Iris pigment epithelial cell (primary cell): ENCODE data around the gene ROPN1L.
A peak's percentile ranks its signal among the peaks of the same experiment; 100 is the strongest.

ENCODE experiments used
- DNase-seq: peaks from one replicate; pipeline ENCODE4 v3.0.0-alpha.2; 2011; ENCODE audit warnings: low read depth

Gene ROPN1L

DNA sequence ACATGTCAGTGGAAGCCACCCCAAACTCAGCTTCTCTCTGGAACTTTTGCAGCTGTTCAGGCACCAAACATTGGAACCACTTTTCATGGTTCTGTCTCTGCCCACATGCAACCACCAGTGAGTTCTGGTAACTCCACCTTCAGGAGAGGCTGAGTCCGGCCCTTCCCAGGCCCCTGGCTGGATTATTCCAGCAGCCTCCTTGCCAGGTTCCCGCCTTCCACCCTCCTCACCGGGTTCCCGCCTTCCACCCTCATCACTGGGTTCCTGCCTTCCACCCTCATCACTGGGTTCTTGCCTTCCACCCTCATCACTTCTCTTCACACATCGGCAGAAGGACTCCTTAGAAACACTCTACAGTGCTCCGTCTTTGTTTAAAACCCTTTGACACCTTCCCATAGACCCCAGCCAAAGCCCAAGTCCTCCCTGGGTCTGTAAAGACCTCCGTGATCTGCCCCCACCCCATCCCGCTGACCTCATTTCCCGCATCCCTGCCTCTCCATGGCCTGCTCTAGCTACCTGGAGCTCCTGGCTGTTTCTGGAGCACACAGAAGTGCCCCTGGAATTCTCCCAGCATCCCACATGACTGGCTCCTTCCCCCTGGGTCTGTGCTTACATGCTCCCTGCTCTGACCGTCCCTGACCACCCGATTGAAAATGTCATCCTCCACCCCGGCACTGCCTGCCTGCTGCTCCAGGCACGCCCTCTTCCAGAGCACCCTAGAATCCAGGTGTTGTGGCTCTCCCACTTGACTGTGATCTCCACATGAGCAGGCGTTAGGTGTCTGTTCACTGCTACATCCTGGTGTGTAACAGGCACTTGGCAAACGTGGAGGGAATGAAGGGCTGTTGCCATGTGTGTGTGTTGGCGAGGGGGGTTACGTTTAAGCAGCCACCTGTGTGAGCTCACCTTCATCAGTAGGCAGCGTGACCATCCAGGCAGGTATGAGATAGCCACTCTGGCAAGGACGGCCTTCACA lies 17.7 kb downstream of the ROPN1L start:
- DNase-seq, result no peak

DNA sequence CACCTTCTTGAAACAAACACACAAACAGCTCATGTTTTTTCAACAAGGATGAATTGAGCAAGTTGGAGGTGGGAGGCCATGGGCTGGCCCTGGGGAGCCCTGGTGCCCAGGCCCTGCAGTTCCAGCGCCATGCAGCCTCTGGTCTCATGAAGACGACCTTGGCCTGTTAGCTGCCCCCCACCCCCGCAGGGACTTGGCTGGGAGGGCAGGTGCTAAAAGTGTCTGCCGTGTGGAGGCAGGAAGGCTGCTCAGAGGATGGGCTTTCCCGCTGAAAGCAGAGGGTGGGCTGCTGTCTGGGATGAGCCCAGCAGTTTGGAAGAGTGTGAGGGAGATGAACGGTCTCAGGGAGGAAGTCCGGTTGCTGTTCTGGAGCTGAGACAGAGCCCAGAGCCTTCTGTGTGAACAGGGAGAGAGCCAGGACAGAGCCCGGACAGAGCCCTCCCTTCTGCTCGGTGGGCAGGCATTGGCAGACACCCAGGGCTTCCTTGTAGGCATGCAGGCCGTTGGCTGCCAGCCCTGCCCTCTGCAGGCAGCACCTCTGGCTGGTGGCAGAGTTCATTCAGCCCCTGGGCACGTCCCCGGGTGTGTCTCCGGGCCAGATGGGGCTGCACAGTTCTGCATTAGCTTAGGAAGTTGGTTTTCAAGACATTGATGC lies 18.7 kb downstream of the ROPN1L start:
- no peak for DNase-seq

DNA sequence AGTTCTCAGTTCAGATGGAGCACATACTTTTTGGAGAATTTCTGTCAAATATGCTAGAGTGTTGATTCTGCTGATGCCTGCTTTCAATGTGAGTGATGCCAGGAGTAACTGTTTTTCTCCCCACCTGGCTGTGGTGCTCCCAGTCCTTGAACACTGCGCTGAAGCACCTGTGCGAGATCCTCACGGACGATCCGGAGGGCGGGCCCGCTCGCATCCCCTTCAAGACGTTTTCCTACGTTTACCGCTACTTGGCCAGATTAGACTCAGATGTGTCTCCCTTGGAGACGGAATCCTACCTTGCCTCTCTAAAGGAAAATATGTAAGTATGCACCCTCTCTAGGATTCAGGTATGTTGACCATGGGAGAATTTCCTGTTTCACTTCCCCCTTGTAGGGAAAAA lies 19.4 kb downstream of the ROPN1L start:
- no peak for DNase-seq

DNA sequence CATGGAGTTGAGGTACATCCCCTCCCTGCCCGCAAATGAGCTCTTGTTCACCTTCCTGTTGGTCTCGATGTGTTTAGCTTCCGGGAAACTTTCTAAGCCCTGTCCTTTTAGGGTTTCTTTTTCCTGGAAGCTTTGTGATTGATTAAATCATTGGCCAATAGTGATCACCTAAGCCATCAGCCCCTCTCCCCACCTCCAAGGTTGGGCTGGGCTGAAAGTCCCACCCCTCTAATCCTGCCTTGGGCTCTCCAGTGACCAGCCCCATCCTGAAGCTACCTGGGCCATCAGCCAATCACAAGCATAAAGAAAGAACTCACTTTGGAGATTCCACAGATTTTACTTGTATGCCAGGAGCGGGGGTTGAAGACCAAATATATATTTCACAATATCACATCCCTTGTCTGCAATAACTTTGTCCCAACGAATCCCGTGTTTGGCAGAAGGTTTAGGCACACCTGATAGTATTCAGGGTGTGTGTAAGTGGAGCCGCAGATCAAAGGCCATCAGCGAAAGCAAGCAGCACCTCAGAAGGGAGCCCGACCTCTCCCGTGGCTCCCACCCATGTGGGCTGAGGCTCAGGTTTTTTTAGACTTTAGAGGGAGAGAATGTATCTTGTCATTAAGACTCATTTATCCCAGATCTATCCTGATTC lies 20.4 kb downstream of the ROPN1L start:
- DNase-seq, result no peak

DNA sequence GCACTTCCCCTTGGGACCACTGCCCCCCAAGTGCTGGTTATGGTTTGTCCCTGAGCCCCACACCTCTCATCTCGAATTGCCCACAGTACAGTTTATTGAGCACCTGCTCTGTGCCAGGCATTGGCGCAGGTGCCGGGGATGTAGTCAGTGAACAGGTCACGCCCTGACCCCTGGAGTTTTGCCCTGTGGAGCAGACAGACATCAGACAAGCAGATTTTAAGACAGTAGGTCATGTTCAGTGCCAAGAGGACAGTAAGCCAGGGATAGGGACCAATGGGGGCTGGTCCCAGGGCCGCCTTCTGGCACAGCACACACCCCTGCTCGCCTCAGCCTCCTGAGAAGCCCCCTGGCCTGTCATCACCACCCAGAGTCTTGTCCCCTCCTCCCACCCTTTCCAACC lies 21.9 kb downstream of the ROPN1L start:
- DNase-seq, result no peak

DNA sequence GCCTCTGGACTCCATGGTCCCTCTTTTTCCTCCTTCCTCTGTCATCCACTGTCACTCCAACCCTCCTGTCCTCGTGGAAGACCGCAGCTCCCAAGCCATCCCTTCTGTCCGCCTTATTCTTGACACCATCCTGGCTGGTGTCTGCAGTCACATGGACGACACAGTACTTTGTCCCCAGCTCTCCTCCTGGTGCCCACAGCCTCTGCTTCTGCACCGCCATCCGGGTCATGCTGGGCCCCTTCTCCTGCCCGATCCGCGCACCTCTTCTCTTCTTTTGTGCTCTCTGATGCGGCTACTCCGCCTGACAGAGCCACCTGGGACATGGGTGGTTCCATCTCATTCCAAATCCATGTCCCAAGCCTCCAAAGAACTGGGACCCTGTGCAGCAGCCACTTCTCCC lies 22.5 kb downstream of the ROPN1L start:
- DNase-seq, result no peak

DNA sequence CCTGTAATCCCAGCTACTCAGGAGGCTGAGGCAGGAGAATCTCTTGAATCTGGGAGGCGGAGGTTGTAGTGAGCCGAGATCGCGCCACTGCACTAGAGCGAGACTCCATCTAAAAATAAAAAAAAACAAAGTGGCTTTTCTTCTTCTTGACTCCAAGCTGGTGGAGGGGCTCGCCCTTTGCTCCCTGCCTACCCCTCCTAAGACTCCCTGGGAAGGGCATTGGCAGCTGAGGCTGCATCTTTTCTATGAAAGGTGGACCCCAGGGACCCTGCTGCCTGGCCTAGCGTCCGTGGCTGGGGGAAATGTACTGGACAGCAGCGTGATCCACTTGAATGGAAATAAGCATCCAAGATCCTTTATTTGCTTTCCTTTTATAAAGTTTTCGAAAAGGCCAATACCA lies 24.0 kb downstream of the ROPN1L start:
- no peak for DNase-seq

DNA sequence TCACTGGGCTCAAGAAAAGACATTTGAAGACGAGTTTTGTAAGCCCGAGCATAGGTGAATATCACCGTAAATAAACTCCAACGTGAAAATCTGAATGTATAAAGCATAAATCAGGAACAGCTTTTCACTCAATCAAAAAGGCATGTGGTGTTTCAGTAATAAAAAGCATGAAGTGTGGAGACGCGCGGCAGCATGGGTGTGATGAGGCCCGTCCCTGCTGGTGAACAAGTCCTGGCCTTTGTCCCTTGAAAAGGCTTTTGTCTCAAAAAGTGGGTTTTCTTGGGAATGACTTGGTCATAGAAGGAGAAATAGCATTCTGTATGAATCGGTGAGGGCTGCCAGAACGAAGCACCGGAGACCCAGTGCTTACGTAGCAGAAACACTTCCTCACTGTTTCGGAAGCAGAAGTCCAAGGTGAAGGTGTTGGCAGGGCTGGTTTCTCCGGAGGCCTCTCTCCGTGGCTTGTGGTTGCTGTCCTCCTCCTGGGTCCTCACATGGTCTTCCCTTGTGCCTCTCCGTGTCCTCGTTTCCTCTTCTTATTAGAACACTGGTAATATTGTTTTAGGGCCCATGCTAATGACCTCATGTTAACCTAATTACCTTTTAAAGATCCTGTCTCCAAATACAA lies 24.9 kb downstream of the ROPN1L start:
- DNase-seq, result no peak

DNA sequence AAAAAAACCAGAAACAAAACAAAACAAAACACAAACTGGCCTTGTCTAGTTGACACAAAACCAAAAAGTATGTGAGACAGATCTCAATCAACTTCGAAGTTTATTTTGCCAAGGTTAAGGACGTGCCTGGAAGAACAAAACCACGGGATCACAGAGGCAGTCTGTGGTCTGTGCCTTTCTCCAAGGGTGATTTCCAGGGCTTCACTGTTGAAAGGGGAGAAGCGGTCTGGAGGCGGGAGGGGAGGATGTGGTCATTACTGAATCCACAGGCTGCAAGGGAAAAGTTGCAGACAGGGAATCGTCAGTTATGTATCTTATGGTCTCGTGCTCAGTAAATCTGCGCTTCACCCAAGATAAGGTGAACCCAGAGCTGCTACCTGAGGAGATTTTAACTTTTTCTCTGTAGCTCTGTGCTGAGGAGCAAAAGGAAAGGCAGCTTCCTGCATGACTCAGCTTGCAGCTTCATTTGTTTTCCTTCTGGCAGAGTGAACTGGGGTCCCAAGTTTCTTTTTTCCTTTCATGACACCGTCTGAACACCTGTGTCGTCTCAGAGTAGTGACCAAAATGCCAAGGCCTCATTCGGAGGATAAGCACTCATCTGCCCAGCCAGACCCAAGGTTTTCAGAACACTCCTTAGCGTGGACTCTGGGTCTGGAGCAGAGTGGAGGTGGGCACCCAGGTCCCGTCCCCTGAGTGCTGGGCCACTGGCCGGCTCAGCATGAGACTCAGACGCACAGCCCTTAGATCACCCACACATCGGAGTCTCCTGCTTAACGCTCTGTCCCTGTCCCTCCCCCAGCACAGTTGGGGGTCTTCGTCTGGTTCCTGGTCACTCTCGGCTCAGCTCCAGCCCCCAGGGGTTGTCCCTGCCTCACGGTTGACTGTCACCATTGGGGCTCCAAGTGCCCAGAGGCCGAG lies 25.9 kb downstream of the ROPN1L start:
- DNase-seq, result peak; percentile 86

DNA sequence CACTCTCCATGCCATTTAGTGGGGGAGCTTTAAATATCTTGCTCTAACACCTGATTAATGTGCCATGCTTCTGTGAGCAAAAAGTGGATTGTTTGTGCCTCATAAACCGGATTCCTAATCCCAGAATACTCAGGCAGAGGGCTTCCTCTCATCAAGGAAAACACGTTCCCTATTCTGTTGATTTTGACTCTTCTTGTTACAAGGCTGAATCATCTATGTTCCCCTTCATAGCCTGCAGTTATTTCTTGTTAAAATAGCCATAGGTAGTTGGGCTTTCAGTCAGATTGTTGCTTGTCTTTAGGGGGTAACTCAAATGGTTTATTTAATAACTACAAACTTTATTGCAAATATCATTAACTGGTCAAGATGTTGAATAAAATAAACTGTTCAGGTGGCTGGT lies 26.6 kb downstream of the ROPN1L start:
- DNase-seq, result no peak

DNA sequence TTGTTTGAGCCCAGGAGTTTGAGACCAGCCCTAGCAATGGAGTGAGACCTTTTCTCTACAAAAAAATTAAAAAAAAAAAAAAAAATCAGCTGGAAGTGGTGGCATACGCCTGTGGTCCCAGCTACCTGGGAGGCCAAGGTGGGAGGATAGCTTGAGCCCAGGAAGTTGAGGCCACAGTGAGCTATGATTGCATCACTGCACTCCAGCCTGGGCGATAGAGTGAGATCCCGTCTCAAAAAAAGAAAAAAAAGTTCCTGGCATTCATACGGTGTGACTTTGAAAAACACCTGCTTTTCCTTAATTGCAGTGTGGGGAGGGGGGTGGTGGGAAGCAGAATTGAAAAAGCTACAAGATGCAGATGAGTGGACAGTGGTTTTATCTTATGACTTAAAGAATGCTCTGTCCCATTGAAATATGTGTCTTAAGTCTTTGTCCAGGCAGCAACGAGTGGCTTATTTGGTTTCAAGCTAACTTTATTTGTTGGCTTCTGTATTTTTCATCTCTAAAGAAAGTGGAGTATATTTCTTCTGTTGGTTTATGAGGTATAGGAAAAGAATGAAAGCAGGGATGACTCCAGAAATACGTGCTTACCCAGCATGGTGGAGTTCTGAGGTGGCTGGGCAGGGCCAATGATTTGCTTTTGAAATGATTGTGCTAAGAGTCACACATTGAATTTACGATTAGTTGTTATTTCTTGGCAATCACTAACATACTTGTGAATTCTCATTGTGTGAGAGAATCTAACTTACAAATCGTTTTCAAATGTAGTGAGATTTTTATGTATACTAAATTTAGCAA lies 27.8 kb downstream of the ROPN1L start:
- peak; percentile 42 for DNase-seq

DNA sequence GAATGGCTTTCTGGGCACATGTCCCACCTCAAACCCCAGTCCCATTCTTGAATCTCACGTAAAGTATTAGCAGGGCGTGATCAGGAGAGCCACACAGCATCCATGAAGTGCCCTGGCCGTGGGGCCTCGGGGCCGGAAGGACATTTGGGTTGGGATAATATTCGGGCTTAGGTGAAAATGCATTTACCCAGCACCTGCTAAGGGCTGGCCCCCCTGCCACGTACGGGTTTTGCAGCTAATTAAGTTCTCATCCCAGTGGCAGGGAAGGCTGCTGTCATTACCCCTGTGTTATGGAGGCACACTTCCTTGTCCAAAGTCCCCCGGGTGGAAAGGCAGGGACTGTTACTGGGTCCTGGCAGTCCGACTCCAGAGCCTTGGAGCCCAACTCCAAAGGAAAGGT lies 29.0 kb downstream of the ROPN1L start:
- no peak for DNase-seq

DNA sequence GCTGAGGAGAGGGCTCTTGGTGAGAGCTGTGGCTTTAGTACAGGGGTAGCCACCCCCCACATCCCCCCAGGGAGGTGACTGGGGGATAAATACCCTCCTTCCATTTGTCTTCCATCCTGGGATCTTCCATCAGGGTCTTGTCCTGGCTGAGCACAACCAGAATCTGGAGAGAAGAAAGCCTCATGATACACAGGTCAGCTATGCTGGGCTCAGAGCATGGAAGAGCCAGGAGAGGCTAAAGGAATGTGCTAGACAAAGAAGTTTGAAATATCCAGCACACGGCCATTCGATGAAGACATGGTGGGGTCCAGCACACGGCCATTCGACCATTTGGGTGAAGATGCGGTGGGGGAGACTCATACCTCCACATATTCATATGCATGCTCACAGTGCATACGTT lies 30.0 kb downstream of the ROPN1L start:
- DNase-seq, result no peak

DNA sequence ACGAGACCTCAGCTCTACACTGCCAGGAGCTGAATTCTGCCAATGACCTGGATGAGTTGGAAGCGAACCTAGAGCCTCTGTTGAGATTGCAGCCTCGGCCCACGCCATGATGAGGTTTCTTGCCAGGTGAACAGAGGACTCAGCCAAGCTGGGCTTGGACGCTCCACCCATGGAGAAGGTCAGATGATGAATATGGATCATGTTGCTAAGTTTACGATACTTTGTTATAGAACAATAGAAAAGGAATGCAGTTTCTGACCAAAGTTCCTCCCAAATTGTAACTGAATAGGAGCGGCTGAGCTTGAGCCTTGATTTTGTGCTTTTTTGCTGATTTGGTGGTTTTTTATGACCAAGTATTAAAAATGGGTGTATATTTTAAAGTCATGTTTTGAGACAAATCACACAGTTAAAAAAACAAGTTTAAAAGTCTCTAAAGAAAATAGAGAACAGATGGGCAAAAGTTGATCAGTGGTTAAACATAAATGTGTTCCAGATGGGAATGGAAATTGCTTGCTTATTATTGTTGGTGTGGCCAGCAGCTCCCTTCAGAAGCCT lies 32.9 kb downstream of the ROPN1L start:
- DNase-seq, result no peak

DNA sequence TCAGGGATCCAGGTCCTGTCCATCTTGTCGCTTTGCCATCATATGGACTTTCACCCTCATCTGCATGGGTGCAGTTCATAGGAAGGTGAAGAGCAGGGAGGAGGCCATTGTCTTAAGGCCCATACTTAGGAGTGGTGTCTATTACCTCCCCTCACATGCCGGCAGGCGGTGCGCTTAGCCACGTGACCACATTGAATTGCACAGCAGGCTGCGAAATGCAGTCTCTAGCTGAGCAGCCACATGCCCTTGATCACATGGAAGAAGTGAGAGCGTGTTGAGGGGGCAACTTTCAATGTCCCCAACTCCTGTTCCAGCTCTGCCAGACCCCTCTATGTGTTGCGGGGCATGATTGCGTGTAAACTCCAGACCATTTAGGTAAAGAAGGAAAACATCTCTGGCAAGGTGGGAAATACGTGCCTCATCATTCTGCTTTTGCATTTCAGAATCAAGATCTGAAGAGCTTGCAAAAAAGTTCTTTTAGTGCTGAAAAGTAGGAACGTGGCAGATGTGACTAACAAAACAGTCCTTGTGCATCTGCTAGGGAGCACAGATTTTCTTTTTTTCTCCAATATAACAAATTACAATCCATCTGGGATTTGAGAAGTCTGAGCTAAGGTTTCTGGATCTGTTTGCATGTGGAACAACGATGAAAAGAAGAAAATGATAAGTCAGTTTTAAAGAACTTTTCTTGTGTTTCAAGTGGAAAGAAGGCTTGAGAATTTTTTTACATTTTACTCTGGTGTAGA lies 34.4 kb downstream of the ROPN1L start:
- DNase-seq, result no peak

DNA sequence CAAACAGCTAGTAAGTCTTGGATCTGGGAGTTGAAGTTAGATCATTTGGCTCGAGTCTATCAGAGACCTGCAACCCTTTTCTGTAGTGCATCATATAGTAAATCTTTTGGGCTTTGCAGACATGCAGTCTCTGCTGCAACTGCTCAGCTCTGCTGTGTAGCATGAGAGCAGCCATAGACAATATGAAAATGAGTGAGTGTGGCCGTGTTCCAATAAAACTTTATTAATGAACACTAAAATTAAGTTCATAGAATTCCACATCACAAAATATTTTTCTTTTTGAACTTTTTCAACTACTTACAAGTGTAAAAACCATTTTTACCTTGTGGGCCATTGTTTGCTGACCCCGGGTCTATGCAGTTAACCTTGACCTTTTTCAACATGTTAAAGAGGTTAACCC lies 35.2 kb downstream of the ROPN1L start:
- no peak for DNase-seq

DNA sequence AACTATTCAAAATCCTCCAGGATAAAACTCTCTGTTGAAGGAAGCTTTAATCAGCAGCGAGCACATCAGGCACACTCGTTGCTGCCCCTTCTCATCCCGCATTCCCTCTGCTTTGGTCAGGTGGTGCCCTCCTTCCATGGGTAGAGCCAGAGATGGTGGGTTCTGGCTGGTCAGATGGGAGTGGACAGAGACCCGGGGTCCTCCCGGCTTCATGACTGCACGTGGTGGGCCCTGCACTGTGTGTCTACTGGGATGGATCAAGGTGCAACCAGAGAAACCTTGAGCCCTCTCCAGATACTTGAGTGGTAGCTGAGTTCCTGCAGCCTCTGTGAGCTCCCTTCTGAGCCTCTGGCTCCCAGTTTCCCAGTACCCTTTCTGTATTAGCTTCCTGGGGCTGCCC lies 36.3 kb downstream of the ROPN1L start:
- no peak for DNase-seq

DNA sequence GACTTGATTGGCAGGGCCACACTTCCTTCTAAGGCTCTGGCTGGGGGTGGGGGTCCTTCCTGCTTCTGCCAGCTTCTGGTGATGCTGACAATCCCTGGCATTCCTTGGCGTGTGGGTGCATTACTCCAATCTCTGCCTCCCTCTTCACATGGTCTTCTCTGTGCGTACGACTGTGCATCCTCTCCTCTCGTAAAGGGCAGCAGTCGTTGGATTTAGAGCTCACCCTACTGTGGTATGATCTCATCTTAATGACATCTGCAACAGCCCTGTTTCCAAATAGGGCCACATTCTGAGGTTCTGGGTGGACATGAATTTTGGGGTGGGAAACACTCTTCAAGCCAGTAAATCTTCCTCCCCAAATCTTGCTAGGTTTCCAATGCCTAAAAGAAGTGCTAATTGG lies 36.8 kb downstream of the ROPN1L start:
- no peak for DNase-seq

DNA sequence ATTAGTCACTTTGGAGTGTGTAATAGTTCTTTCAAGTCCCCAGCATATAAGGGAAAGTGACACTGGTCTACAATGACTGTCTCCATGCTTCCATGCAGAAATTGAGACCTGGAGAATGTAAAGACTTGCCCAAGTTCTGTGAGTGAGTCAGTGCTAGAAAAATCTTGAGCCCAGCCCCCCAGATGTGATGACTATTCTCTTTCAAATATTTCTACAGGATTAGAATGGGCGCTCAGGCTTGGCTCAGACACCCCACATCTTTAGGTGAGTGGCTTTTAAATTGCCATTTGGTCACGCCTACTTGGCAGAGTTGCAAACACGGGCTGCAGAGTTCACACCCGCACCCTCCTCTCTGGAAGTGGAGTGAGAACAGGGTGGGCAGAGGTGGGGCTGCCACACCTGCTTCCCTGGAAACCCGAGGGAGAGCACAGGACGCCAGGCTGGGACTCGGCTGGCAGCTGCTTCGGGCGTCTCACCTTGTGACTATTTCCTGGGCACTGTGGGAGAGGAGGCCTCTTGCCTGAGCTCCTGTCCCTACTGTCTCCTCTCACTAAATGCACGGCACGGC lies 37.6 kb downstream of the ROPN1L start:
- DNase-seq, result peak; percentile 85
